Natural killer cell (primary cell): Measurements from ENCODE around the gene TSPYL1. TPM values are rescaled to one million over a fixed set of nuclear protein-coding genes. Genes with fewer than 3 reads are reported as not detected.
"Not testable (repeated sequence)": the region's sequence is repeated elsewhere in the genome, so short reads cannot be mapped to it uniquely, and the experiment has no call there.

Experiments
- ATAC-seq, 3 donors: fragments of 150-1000 bp in 2 of 3; fragments of 200-7000 bp in 1 of 3; cut with Tn5 transposase; 1 replicate in 1 of 3; 2 replicates in 2 of 3; pipeline ENCODE4 v1.10.0; 2021; ENCODE audit warnings: mild to moderate bottlenecking in 2 of 3, moderate library complexity in 2 of 3
- DNase-seq, 2 donors: peaks; one replicate each; pipeline versions ENCODE4 v3.0.0 to v3.0.0-alpha.2; 2013 to 2021; ENCODE audit warnings: mixed read lengths in 1 of 2
- H3K27ac ChIP-seq: one replicate; pipeline ENCODE4 v1.5.1; 2013; ENCODE audit warnings: mild to moderate bottlenecking, low read length
- H3K27me3 ChIP-seq: one replicate; pipeline ENCODE4 v1.6.1; 2013; ENCODE audit warnings: low read length; ENCODE audit not compliant: control insufficient read depth, insufficient read depth
- H3K36me3 ChIP-seq: one replicate; pipeline ENCODE4 v1.6.1; 2013; ENCODE audit warnings: low read length; ENCODE audit not compliant: control insufficient read depth, insufficient read depth
- H3K4me1 ChIP-seq: one replicate; pipeline ENCODE4 v1.6.1; 2013; ENCODE audit warnings: low read length; ENCODE audit not compliant: control insufficient read depth, insufficient read depth
- H3K4me3 ChIP-seq: one replicate; pipeline ENCODE4 v1.5.1; 2013; ENCODE audit warnings: low read length
- H3K9me3 ChIP-seq: one replicate; pipeline ENCODE4 v1.6.1; 2013; ENCODE audit warnings: low read length; ENCODE audit not compliant: control insufficient read depth, insufficient read depth
- H3K27ac Mint-ChIP-seq, 2 donors: one replicate each; pipeline ENCODE4 v1.8.0; 2022; ENCODE audit warnings: mild to moderate bottlenecking in 2 of 2, mixed read lengths in 2 of 2, moderate library complexity in 1 of 2
- H3K27me3 Mint-ChIP-seq, 2 donors: one replicate each; pipeline ENCODE4 v1.8.0; 2022; ENCODE audit warnings: low read depth in 2 of 2, mixed read lengths in 2 of 2
- H3K36me3 Mint-ChIP-seq: one replicate; pipeline ENCODE4 v1.8.0; 2022; ENCODE audit warnings: mixed read lengths
- H3K4me1 Mint-ChIP-seq, 2 donors: one replicate each; pipeline ENCODE4 v1.8.0; 2022; ENCODE audit warnings: mixed read lengths in 2 of 2
- H3K4me3 Mint-ChIP-seq: one replicate; pipeline ENCODE4 v1.8.0; 2022; ENCODE audit warnings: mild to moderate bottlenecking, moderate library complexity, mixed read lengths
- H3K9me3 Mint-ChIP-seq, 2 donors: one replicate each; pipeline ENCODE4 v1.8.0; 2022; ENCODE audit warnings: mixed read lengths in 2 of 2
- CTCF ChIP-seq: fragments of 200-600 bp; IDR thresholded peaks from one replicate; pipeline ENCODE4 v1.8.0; 2022; ENCODE audit warnings: antibody characterized with exemption
- WGBS: methylation state at CpG from one replicate; pipeline ENCODE4 v1.1.7; 2013; ENCODE audit warnings: missing lambda C conversion rate; ENCODE audit not compliant: insufficient coverage; 5-methylcytosine and 5-hydroxymethylcytosine counted together
- intact Hi-C: fragments of 100-400 bp; cut with micrococcal nuclease; formaldehyde crosslinking; loops from one replicate; pipeline ENCODE4 v1.14.2; 2022
- total RNA-seq, 4 donors: library from RNA; stranded (reverse); fragments of 120-200 nt in 1 of 4; gene quantifications; one replicate each; pipeline versions ENCODE4 v1.2.3 to v1.2.4, GENCODE V29; 2013 to 2022

TSPYL1 gene
- total RNA-seq, 3 donors from 2014 or later (not counting 1 experiment from before 2014, with no cell fraction given): 134 to 143 (median 142) TPM

GRCh38 chr6:116323863-116324262 lies 44.1 kb upstream of the TSPYL1 start:
- Histone ChIP-seq H3K27me3 (no peaks in the 10 kb centered on the region), H3K4me1 (no peaks in the 10 kb centered on the region), H3K4me3 (no peak overlapping the region), H3K9me3 (no peaks in the 10 kb centered on the region), H3K27ac (no peak overlapping the region), H3K36me3 (no peaks in the 10 kb centered on the region)
- no peak overlapping the region for H3K4me3 Mint-ChIP-seq
- DNase-seq (no peak), ATAC-seq (no peak)
- no peak for TF ChIP-seq CTCF
- intact Hi-C loops: no loop called here
- no peak overlapping the region for H3K27ac Mint-ChIP-seq
- no peaks in the 10 kb centered on the region for H3K36me3 Mint-ChIP-seq
- no peaks in the 10 kb centered on the region for H3K9me3 Mint-ChIP-seq
- 91% methylated on average over 1 of the region's 1 CpG for WGBS
- no peaks in the 10 kb centered on the region for H3K4me1 Mint-ChIP-seq
- H3K27me3 Mint-ChIP-seq: no peaks in the 10 kb centered on the region

DNA sequence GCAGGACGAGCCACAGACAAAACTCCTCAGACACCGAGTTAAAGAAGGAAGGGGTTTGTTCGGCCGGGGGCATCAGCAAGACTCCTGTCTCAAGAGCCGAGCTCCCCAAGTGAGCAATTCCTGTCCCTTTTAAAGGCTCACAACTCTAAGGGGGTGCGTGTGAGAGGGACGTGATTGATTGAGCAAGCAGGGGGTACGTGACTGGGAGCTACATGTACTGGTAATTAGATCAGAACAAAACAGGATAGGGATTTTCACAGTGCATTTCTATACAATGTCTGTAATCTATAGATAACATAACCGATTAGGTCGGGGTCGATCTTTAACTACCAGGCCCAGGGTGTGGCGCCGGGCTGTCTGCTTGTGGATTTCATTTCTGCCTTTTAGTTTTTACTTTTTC lies 42.2 kb upstream of the TSPYL1 start:
- H3K36me3 ChIP-seq, H3K27me3 Mint-ChIP-seq, H3K9me3 ChIP-seq, H3K27me3 ChIP-seq, H3K9me3 Mint-ChIP-seq, H3K27ac ChIP-seq, H3K4me1 ChIP-seq, H3K4me1 Mint-ChIP-seq, H3K27ac Mint-ChIP-seq, DNase-seq, ATAC-seq, H3K4me3 ChIP-seq, H3K4me3 Mint-ChIP-seq, H3K36me3 Mint-ChIP-seq, intact Hi-C loops: not testable (repeated sequence)
- 95% methylated on average over 12 of the region's 13 CpGs for WGBS

- intact Hi-C loops: no loop called here
- 100% methylated on average over 1 of the region's 2 CpGs for WGBS
Observed at GRCh38 chr6:116316772-116317467, 37.2 kb upstream of the TSPYL1 start.

DNA sequence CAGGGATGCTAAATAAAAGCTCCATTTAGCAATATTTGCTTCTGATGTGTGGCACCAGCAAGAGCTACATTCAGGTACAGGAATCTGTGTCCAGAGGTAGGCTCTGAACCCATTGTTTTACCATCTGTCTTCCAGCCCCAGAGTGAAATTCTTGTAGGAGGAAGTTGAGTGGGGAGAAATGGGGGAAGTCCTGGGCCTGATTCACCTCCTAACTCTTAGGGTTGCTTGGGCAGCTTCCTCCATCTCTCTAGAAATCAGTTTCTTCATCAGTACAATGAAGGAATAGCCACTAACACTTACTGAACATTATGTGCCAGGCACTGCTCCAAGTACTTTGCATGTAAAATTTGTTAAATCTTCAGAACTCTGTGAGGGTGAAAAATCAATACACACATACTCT lies 35.1 kb upstream of the TSPYL1 start:
- H3K27me3 Mint-ChIP-seq: no peaks in the 10 kb centered on the region
- Histone ChIP-seq H3K4me3 (no peak overlapping the region), H3K9me3 (no peaks in the 10 kb centered on the region), H3K36me3 (no peaks in the 10 kb centered on the region), H3K27ac (no peak overlapping the region), H3K27me3 (no peaks in the 10 kb centered on the region), H3K4me1 (no peaks in the 10 kb centered on the region)
- no peak overlapping the region for H3K27ac Mint-ChIP-seq
- H3K4me1 Mint-ChIP-seq: no peaks in the 10 kb centered on the region
- H3K36me3 Mint-ChIP-seq: no peaks in the 10 kb centered on the region
- H3K9me3 Mint-ChIP-seq: no peaks in the 10 kb centered on the region
- DNase-seq: peak in 1 of 2 donors; percentile 3
- intact Hi-C loops: no loop called here
- ATAC-seq: peak in 1 of 3 donors; percentile 30
- TF ChIP-seq CTCF: no peak
- H3K4me3 Mint-ChIP-seq: no peak overlapping the region

More at GRCh38 chr6:116316772-116317467, 37.2 kb upstream of the TSPYL1 start:
- Histone ChIP-seq H3K27me3 (no peaks in the 10 kb centered on the region), H3K36me3 (no peaks in the 10 kb centered on the region), H3K27ac (no peak overlapping the region), H3K9me3 (no peaks in the 10 kb centered on the region), H3K4me3 (no peak overlapping the region), H3K4me1 (no peaks in the 10 kb centered on the region)
- no peak for TF ChIP-seq CTCF
- no peaks in the 10 kb centered on the region for H3K4me1 Mint-ChIP-seq
- ATAC-seq (no peak), DNase-seq (peak in 1 of 2 donors; percentile 2)
- H3K27me3 Mint-ChIP-seq: no peaks in the 10 kb centered on the region
- H3K4me3 Mint-ChIP-seq: no peak overlapping the region
- H3K36me3 Mint-ChIP-seq: no peaks in the 10 kb centered on the region
- H3K9me3 Mint-ChIP-seq: no peaks in the 10 kb centered on the region
- no peak overlapping the region for H3K27ac Mint-ChIP-seq
